HCEC 1CT (cell line): ENCODE data around the gene TMEM198.

Source experiments
- DNase-seq: peaks from one replicate; pipeline ENCODE4 v3.0.0-alpha.2; 2017

TMEM198 gene

GRCh38 chr2:219545943-219546352 is 2.1 kb downstream of the TMEM198 start:
- DNase-seq = no peak

GRCh38 chr2:219547621-219548020 is 3.8 kb downstream of the TMEM198 start:
- no peak for DNase-seq

DNA sequence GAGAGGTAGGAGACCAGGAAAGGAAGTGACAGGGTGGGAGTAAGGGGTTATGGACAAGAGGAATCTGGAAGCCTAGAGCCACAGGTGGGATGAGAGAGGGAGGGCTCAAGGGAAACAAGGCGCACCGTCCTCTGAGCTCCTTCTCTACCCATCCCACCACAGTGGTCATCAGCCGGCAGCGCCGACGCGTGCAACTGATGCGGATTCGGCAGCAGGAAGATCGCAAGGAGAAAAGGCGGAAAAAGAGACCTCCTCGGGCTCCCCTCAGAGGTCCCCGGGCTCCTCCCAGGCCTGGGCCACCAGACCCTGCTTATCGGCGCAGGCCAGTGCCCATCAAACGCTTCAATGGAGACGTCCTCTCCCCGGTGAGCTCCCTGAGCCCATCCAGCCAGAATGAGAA is 5.2 kb downstream of the TMEM198 start:
- DNase-seq = no peak

DNA sequence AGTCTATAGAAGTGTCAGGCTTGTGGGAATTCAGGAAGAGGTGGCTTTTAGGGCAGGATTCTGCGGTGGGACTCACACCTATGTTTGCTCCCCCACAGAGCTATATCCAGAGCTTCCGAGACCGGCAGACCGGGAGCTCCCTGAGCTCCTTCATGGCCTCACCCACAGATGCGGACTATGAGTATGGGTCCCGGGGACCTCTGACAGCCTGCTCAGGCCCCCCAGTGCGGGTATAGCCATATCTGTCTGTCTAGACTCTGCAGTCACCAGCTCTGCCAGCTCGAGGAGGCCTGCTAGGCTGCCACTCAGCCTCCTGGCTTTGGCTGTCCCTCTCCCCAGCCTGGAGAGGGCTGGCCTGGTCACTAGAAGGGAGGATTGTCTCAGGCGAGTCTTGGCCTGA is 5.8 kb downstream of the TMEM198 start:
- DNase-seq = no peak

GRCh38 chr2:219551441-219552381 is 7.9 kb downstream of the TMEM198 start:
- DNase-seq = peak; percentile 26

DNA sequence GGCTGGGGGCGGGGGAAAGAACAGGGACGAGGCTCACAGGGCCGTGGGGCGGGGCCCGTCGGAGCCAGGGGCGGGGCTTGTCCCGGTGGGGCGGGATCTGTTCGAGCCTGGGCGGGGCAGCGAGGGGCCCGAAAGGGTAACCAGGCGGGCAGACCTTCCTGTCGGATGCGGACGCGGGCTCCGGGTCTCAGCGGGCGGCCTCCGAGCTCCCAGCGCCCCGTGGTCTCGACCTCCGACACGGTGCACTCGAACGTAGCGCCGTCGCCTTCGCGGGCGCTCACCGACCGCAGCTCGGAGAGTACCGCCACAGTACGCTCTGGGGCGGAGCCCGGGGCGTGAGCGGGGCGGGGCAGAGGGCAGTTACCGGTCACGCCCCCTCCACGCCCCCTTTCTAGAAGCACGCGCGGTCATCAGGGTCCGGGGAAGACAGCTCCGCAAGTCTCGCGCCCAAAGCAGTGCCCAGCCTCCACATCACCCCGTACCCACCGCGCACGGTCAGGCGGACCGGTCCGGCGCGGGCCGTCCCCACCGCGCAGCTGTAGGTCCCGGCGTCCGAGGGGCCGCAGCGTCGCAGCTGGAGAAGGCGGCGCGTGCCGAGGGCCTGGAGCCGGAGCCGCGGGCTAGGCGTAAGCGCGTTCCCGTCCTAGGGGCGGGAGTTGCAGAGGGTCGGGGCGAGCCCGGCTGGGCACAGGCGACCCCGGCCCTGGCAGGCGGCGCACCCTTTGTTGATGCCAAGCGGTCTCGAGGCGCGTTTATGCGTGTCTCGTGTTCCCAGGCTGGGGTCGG is 8.7 kb downstream of the TMEM198 start:
- peak; percentile 70 for DNase-seq

- no peak for DNase-seq
These were observed 9.3 kb downstream of the TMEM198 start for GRCh38 chr2:219553168-219553417.

DNA sequence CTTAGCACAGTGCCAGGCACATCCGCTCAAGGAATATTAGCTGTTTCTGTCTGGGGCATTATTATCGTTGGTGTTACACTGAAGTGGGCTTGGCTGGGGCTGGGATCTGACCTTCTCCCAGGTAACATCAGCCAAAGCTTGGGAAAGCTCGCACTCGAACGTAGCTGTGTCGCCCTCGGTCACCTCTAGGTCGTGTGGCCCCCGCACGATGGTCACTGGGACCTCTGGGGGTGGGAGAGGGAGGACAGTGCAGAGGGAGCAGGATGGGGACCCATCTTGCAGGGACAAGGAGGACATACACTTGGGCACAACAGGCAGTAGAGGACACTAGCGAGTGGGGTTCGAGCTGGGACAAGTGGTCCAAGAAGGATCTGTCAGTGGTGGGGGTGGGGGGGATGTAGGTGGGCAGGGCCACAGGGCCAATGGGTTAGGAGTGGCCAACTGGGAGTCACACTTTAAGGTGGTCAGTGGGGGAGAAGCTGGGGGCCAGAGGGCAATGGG is 9.7 kb downstream of the TMEM198 start:
- DNase-seq = no peak

DNA sequence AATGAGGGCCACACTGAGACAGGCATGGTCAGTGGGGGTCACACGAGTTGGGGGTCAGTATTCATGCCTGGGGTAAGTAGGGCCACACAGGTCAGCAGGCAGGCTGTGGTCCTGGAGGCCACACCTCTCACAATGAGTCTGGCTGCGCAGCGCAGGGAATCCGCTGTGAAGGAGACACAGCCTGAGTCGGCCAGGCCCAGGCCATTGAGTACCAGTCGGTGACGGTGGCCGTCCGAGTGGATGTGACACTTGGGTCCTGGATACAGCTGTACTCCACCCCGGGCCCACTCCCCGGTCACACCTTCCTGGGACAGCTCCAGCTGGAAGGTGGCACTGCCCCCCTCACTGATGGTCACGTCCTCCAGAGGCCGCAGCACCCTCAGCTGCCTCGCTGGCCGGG is 10.5 kb downstream of the TMEM198 start:
- DNase-seq = no peak

- DNase-seq = no peak
These were observed 12.1 kb downstream of the TMEM198 start for GRCh38 chr2:219555956-219556355.

DNA sequence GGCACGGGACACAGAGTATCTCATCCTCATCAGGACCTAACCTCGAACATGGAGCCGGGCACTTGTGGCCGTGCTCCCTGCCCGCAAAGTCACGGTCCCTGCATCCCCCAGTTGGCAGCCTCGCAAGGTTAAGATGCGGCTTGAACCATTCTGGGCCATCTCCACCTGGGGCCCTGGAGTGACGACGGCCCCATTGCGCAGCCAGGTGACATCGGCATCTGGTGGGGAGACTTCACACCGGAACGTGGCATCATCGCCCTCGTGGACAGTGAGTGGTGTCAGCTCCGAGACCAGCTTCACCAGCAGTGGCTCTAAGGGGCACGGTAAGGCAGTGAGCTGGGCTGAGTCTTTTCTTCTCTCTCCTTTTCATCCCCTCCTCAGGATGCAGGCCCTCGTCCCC is 12.6 kb downstream of the TMEM198 start:
- DNase-seq = no peak

DNA sequence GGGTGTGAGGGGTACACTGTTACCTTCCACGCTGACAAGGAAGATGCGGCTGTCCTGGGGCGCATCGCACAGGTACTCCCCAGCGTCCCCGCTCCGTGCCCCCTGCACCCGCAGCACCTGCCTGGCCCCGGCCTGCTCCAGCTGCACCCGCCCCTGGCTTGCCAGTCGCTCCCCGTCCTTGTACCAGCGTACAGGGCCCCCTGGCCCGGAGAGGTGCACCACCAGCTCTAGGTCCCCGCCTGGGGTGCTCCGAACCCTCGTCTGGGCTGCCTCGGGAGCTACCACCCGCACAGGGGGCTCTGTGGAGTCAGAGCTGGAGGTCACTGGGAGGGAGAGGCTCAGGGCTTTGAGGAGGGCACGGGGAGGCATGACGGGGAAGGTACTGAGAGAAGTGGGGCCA is 13.5 kb downstream of the TMEM198 start:
- DNase-seq = no peak

DNA sequence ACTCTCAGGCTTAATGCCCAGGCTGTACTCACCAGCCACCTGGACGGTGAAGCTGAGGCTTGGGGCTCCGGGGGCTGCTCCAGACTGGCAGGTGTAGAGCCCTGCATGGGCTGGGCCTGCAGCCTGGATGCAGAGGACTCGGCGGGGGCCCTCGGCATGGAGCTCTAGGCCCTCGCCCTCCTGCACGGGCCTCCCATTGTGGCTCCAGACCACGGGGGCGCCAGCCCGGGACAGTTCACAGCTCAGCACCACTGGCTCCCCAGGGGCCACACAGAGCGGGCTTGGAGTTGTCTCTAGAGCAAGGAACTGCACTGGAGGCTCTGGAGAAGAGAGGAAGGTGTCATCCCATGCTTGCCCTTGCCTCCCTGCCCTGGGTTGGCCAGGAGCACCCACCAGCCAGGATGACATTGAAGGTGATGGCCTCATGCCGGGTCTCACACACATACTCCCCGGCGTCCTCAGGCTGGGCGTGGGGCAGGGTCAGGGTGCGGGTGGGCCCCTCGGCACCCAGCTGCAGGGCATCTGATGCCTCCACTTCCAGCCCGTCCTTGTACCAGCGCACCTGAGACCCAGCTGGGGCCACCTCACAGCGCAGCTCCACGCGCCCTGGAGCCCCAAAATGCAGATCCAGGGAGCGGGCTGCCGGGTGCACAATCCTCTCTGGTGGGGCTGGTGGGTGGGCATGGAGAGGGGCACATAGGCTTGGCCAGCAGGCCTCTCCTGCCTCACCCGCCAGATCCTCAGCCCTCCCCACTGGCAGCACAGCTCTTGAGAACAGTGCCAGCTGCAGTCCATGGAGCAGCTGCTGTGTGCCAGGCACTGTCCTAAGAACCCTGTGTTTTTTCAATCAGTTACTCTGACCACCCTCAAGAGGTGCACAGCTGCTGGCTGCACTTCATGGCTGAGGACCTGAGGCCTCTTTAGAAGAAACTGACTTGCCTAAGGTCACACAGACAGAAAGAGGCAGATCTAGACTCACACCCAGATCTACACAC is 14.3 kb downstream of the TMEM198 start:
- no peak for DNase-seq

GRCh38 chr2:219559156-219559915 is 15.5 kb downstream of the TMEM198 start:
- DNase-seq = no peak

- no peak for DNase-seq
These were observed 16.4 kb downstream of the TMEM198 start for GRCh38 chr2:219560037-219560892.

DNA sequence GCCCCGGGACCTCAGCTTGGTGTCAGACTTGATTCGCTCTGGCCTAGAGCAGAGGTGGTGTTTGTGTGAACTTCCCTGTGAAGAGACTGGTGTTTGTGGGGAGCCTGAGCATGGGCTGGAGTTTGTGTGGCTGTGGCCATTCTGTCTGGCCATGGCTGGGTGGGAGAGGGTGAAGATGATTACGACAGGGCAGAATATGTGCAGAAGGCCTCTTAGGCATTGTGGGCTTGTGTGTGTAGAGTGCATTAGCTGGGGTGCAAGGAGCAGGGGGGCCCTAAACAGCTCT is 17.0 kb downstream of the TMEM198 start:
- no peak for DNase-seq

- no peak for DNase-seq
These were observed 17.6 kb downstream of the TMEM198 start for GRCh38 chr2:219561179-219562048.

DNA sequence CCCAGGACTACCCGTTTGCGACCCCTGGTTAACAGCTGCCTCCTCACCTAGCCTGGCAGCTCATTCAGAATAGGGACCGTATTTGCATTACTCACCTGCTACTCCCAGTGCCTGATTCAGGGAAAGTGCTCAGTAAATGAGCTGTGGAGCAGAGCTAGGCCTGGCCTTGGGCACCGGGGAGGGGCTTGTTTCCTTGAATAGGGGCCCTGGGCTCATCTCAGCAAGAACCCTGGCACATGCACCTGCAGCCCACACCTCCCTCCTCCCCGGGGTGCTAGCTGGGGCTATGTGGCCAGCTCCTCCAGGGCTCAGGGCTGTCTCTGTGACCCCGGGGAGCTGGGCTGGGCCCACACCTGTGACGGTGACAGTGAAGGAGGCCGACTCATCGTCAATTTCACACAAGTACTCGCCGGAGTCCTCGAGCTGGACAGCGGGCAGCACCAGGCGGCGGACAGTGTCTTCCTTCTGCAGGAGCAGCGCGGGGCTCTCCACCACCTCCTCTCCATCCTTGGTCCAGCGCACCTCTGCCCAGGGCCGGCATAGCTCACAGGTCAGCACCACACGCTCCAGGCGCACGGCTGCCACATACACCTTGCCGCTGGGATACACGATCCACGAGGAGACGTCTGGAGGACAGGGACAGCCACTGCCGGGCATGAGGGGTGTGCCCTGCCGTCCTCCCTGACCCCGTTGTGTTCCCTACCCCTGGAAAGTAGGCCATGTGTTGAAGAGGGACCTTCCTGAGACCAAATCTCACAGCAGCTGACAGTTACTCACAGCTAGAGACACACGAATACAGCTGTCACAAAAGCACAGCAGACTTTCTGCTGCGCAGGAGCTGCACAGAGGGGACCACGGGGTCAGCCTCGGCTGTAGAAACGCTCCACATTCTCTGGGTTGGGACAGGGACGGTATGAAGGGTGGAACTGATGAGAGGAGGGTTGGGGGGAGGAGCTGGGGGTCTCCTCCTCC is 18.5 kb downstream of the TMEM198 start:
- DNase-seq = no peak
